Large intestine (tissue), 3 donors: Measurements from ENCODE around the gene TIMM10. TPM values are rescaled to one million over a fixed set of nuclear protein-coding genes. Genes with fewer than 3 reads are reported as not detected.

Experiments
- DNase-seq, 2 donors: peaks; one replicate each; pipeline versions ENCODE4 v3.0.0 to v3.0.0-alpha.2; 2013
- H3K27ac ChIP-seq: one replicate; pipeline ENCODE4 v1.5.1; 2013; ENCODE audit warnings: low read length
- H3K27me3 ChIP-seq: 2 replicates; pipeline ENCODE4 v1.6.1; 2013; ENCODE audit warnings: low read length; ENCODE audit not compliant: control insufficient read depth, insufficient read depth
- H3K36me3 ChIP-seq: 2 replicates; pipeline ENCODE4 v1.6.1; 2013; ENCODE audit warnings: low read length; ENCODE audit not compliant: control insufficient read depth, insufficient read depth
- H3K4me1 ChIP-seq: one replicate; pipeline ENCODE4 v1.6.1; 2013; ENCODE audit warnings: low read length; ENCODE audit not compliant: control insufficient read depth, insufficient read depth
- H3K4me3 ChIP-seq: one replicate; pipeline ENCODE4 v1.5.1; 2013; ENCODE audit warnings: low read length
- H3K9me3 ChIP-seq: one replicate; pipeline ENCODE4 v1.6.1; 2013; ENCODE audit warnings: mild to moderate bottlenecking, low read depth, low read length, moderate library complexity; ENCODE audit not compliant: control insufficient read depth
- WGBS: methylation state at CpG from one replicate; pipeline ENCODE4 v1.1.5; 2013; ENCODE audit warnings: low lambda C conversion rate; ENCODE audit not compliant: insufficient coverage; 5-methylcytosine and 5-hydroxymethylcytosine counted together
- polyA plus RNA-seq: library from polyadenylated mRNA; unstranded; fragments of 120-200 nt; gene quantifications from one replicate; pipeline ENCODE4 v1.2.1, GENCODE V29; 2013

Gene TIMM10
- polyA plus RNA-seq, 1 donor: 29.8 TPM

- H3K4me3 ChIP-seq: no peak overlapping the region
- WGBS: no CpG with 5 or more reads among the region's 3 CpGs
- no peaks in the 10 kb centered on the region for H3K9me3 ChIP-seq
- peaks cover 31% of the 10 kb centered on the region for H3K27me3 ChIP-seq
- H3K4me1 ChIP-seq: peaks cover 7% of the 10 kb centered on the region
- no peak overlapping the region for H3K27ac ChIP-seq
- DNase-seq: no peak
- H3K36me3 ChIP-seq: peaks cover 20% of the 10 kb centered on the region
Measured at GRCh38 chr11:57483562-57483918, 47.0 kb downstream of the TIMM10 start.

DNA sequence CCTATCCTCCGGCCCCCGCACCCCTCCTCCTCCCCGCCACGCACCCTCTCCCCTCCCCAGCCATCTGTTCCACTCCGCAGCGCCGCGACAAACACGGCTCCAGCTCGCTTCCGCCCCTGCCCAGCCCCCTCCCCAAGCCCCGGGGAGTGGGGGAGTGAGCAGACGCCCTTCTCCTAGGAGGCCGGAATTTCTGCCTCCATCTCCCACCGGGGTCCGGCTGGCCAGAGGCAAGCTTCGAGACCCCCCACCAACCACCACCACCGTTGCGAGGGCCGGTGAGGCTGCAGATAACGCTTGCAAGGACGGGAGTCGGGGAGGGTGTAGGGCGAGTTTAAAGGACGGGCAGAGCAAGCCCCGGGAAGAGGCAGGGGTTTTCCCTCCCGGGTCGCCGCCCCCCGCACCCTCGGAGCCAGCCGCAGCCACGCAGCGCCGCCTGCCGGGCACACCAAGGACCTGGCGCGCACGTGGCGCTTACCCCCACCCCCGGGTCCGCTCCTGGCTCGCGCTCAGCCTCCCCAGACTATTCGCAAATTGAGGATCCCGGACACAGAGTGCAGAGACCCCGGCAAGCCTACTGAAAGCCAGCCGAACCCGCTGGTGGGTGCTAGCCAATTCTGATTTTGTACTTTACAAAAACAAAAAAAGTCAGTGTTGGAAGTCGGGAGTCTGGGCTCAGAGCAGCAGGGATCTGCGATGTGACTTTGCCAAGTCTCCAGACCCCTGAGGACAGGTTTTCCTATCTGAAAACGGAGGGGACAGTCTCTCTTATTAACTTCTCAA, 47.6 kb downstream of the TIMM10 start:
- Histone ChIP-seq H3K36me3 (peaks cover 15% of the 10 kb centered on the region), H3K9me3 (no peaks in the 10 kb centered on the region), H3K27ac (no peak overlapping the region), H3K4me1 (peaks cover 7% of the 10 kb centered on the region), H3K4me3 (peak overlapping the region; percentile 30), H3K27me3 (peaks cover 35% of the 10 kb centered on the region)
- peak in 1 of 2 donors; percentile 53 for DNase-seq
- WGBS: no CpG with 5 or more reads among the region's 52 CpGs

DNA sequence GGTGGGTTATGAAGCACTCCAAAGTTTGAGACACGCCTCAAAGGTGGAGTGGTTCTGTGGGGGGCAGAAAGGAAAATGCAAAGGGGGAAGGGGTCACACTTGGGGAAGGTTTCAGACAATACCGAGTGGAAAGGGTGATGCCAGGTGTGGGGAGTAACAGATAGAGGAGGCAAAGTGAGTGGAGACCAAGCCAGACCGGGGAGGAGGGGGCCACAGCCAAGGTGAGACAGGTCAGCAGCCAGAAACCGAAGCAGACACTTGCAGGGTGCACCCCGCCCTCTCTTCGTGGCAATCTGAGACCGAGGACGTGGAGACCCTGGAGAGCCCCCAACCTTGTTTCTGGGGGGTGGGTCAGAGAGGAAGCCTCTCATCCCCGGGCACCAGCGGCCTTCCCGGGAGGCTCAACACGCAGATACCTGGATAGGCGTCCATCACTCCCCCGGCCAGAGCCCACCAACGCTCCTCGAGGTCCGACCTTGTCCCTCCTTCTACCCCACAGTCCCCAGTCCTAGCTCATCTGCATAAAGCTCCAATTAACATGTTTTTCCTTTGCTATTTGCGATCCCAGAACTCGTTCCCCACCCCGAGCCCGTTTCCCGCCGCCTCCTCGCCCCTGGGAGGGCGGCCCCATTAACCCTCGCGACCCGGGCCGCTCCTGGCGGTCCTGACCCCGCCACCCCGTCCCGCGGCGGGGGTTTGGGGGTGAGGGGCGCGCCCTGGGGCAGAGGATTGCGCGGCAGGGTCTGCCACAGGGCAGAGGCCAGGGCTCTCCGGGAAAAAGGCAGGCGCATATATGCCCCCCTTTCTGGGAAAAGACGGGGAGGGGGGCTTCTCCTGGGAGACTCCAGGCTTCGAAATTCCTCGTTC, 48.4 kb downstream of the TIMM10 start:
- H3K27me3 ChIP-seq: peaks cover 43% of the 10 kb centered on the region
- peak overlapping the region; percentile 30 for H3K4me3 ChIP-seq
- DNase-seq: no peak
- no peaks in the 10 kb centered on the region for H3K9me3 ChIP-seq
- peaks cover 7% of the 10 kb centered on the region for H3K4me1 ChIP-seq
- WGBS: 0% methylated on average over 1 of the region's 44 CpGs
- H3K36me3 ChIP-seq: peaks cover 15% of the 10 kb centered on the region
- H3K27ac ChIP-seq: no peak overlapping the region

- DNase-seq: no peak
- no CpG with 5 or more reads among the region's 2 CpGs for WGBS
- Histone ChIP-seq H3K27ac (no peak overlapping the region), H3K4me1 (peaks cover 14% of the 10 kb centered on the region), H3K4me3 (no peak overlapping the region), H3K9me3 (no peaks in the 10 kb centered on the region), H3K27me3 (peaks cover 50% of the 10 kb centered on the region), H3K36me3 (peaks cover 12% of the 10 kb centered on the region)
Measured at GRCh38 chr11:57481315-57481714, 49.2 kb downstream of the TIMM10 start.

GRCh38 chr11:57480409-57481137, 50.0 kb downstream of the TIMM10 start:
- no CpG with 5 or more reads among the region's 9 CpGs for WGBS
- Histone ChIP-seq H3K27ac (no peak overlapping the region), H3K36me3 (peaks cover 9% of the 10 kb centered on the region), H3K9me3 (no peaks in the 10 kb centered on the region), H3K27me3 (peaks cover 57% of the 10 kb centered on the region), H3K4me1 (peaks cover 18% of the 10 kb centered on the region), H3K4me3 (no peak overlapping the region)
- peak in 1 of 2 donors; percentile 40 for DNase-seq

GRCh38 chr11:57479911-57480310, 50.6 kb downstream of the TIMM10 start:
- Histone ChIP-seq H3K36me3 (peaks cover 4% of the 10 kb centered on the region), H3K4me1 (peaks cover 18% of the 10 kb centered on the region), H3K27ac (no peak overlapping the region), H3K9me3 (no peaks in the 10 kb centered on the region), H3K4me3 (no peak overlapping the region), H3K27me3 (peaks cover 64% of the 10 kb centered on the region)
- no CpG with 5 or more reads among the region's 4 CpGs for WGBS
- DNase-seq: no peak

- peaks cover 18% of the 10 kb centered on the region for H3K4me1 ChIP-seq
- whole genome bisulfite sequencing: no CpG with 5 or more reads among the region's 11 CpGs
Measured at GRCh38 chr11:57479021-57479663, 51.4 kb downstream of the TIMM10 start.

More at GRCh38 chr11:57479021-57479663, 51.4 kb downstream of the TIMM10 start:
- no peak for DNase-seq
- Histone ChIP-seq H3K9me3 (no peaks in the 10 kb centered on the region), H3K27me3 (peaks cover 72% of the 10 kb centered on the region), H3K36me3 (no peaks in the 10 kb centered on the region), H3K27ac (no peak overlapping the region), H3K4me3 (no peak overlapping the region)

Other genes with a start within 250 kb of the TIMM10 start
- gene TNKS1BP1, start 205.8 kb downstream of the TIMM10 start, polyA plus RNA-seq: 103 TPM
- gene SSRP1, start 194.9 kb downstream of the TIMM10 start, polyA plus RNA-seq: 94.7 TPM
- gene P2RX3, start 192.4 kb downstream of the TIMM10 start, polyA plus RNA-seq: 2.1 TPM
- gene PRG3, start 149.6 kb downstream of the TIMM10 start, polyA plus RNA-seq: 0.07 TPM
- 0.24 TPM for gene PRG2, start 140.1 kb downstream of the TIMM10 start, polyA plus RNA-seq
- 13.4 TPM for gene SLC43A3, start 103.6 kb downstream of the TIMM10 start, polyA plus RNA-seq
- gene RTN4RL2, start 70.2 kb downstream of the TIMM10 start, polyA plus RNA-seq: 0.60 TPM
- 16.0 TPM for gene SLC43A1, start 15.1 kb downstream of the TIMM10 start, polyA plus RNA-seq
- 0.58 TPM for gene SMTNL1, start 6.8 kb upstream of the TIMM10 start, polyA plus RNA-seq
- 60.3 TPM for gene UBE2L6, start 36.9 kb upstream of the TIMM10 start, polyA plus RNA-seq
- 48.9 TPM for gene SERPING1, start 66.9 kb upstream of the TIMM10 start, polyA plus RNA-seq
- 2.6 TPM for gene YPEL4, start 119.2 kb upstream of the TIMM10 start, polyA plus RNA-seq
- 13.8 TPM for gene CLP1, start 127.0 kb upstream of the TIMM10 start, polyA plus RNA-seq
- 46.4 TPM for gene ZDHHC5, start 137.4 kb upstream of the TIMM10 start, polyA plus RNA-seq
- 14.4 TPM for gene MED19, start 181.5 kb upstream of the TIMM10 start, polyA plus RNA-seq
- 108 TPM for gene TMX2, start 181.8 kb upstream of the TIMM10 start, polyA plus RNA-seq
- 115 TPM for gene SELENOH, start 210.7 kb upstream of the TIMM10 start, polyA plus RNA-seq
- gene BTBD18, start 221.1 kb upstream of the TIMM10 start, polyA plus RNA-seq: 0.09 TPM
- 224 TPM for gene CTNND1, start 231.0 kb upstream of the TIMM10 start, polyA plus RNA-seq